Stomach (tissue), 9 donors: Measurements from ENCODE around the gene GNB5. TPM values are rescaled to one million over a fixed set of nuclear protein-coding genes. Genes with fewer than 3 reads are reported as not detected.

Experiments
- DNase-seq, 2 donors: peaks; one replicate each; pipeline versions ENCODE4 v3.0.0 to v3.0.0-alpha.2; 2013 to 2019
- H3K27ac ChIP-seq, 5 donors: fragments of 200-600 bp in 4 of 5; sonication (generic) in 4 of 5; one replicate each; pipeline ENCODE4 v1.5.1; 2013 to 2019; ENCODE audit warnings: mild to moderate bottlenecking in 1 of 5, moderate library complexity in 1 of 5
- H3K27me3 ChIP-seq, 3 donors: fragments of 200-600 bp; sonication (generic); one replicate each; pipeline ENCODE4 v1.5.1; 2017 to 2019; ENCODE audit warnings: mixed run types in 1 of 3
- H3K36me3 ChIP-seq, 4 donors: fragments of 200-600 bp; sonication (generic); 1 replicate in 3 of 4; 2 replicates in 1 of 4; pipeline ENCODE4 v1.5.1; 2016 to 2019
- H3K4me1 ChIP-seq, 4 donors: fragments of 200-600 bp; sonication (generic); one replicate each; pipeline ENCODE4 v1.5.1; 2016 to 2019
- H3K4me3 ChIP-seq, 4 donors: fragments of 200-600 bp; sonication (generic) in 3 of 4; one replicate each; pipeline ENCODE4 v1.5.1; 2016 to 2019; ENCODE audit warnings: mild to moderate bottlenecking in 1 of 4
- H3K9me3 ChIP-seq, 4 donors: fragments of 200-600 bp; sonication (generic); one replicate each; pipeline ENCODE4 v1.5.1; 2016 to 2019
- EP300 ChIP-seq: sonication (generic); formaldehyde crosslinking; IDR thresholded peaks from one replicate; pipeline ENCODE4 v1.6.1; 2017; ENCODE audit warnings: antibody characterized with exemption
- POLR2A ChIP-seq, 4 donors: fragments of 450-650 bp; IDR thresholded peaks; one replicate each; pipeline ENCODE4 v1.6.1; 2016; ENCODE audit warnings: antibody characterized with exemption in 4 of 4, control low read depth in 2 of 4, mild to moderate bottlenecking in 1 of 4, moderate library complexity in 1 of 4
- POLR2AphosphoS5 ChIP-seq, 3 donors: sonication (generic); formaldehyde crosslinking; IDR thresholded peaks; one replicate each; pipeline ENCODE4 v1.6.1; 2016; ENCODE audit warnings: antibody characterized with exemption in 3 of 3
- WGBS, 5 donors: extraction: QIAGEN DNeasy Blood & Tissue Kit in 3 of 5; methylation state at CpG; one replicate each; pipeline versions ENCODE4 v1.1.5 to v1.1.7; 2013 to 2018; 5-methylcytosine and 5-hydroxymethylcytosine counted together
- intact Hi-C: fragments of 100-400 bp; cut with DNase I; formaldehyde crosslinking; loops from one replicate; pipeline ENCODE4 v1.15.1; 2023; ENCODE audit warnings: low total_unique reads
- polyA plus RNA-seq, 3 donors: library from polyadenylated mRNA; stranded (reverse); fragments of 200-250 nt; gene quantifications; one replicate each; pipeline ENCODE4 v1.2.3, GENCODE V29; 2013
- total RNA-seq, 5 donors: library from RNA; depleted of rRNA; stranded (reverse); fragments of >200 nt; gene quantifications; one replicate each; pipeline versions ENCODE4 v1.1.0 to v1.2.3, GENCODE V29; 2014 to 2016
- TF ChIP-seq, protein P1 (sequence below), 7 experiments: fragments of 450-650 bp in 4 of 7; fragments of 200-600 bp in 3 of 7; sonication (generic) in 3 of 7; IDR thresholded peaks; one replicate each; pipeline ENCODE4 v1.5.1; 2016 to 2019; ENCODE audit warnings: antibody characterized with exemption in 7 of 7, control low read depth in 2 of 7, mild to moderate bottlenecking in 1 of 7
- donor health status: healthy with polysubstance abuse.
- donor health status: Bipolar disorder and iron deficiency.
- donor health status: healthy.

Gene GNB5
- total and polyA plus RNA-seq, 8 donors: 6.4 to 291 (median 12.7) TPM

DNA sequence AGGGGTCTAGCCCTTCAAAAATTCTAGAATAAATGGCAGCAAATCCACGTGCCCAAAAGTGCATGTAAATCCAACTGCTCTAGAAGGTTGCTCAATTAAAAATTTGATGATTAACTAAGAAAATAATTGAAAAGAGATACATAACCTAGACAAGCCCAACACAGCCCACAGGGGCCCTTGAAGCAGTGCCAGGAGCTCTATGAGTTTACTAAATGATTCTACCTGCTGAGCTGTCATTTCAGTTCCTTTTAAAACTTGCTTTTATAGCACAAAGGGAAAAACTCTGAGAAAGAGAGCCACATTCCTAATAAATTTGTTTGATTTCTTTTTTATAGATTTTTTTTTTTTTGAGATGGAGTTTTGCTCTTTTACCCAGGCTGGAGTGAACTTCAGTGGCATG lies 38.9 kb upstream of the GNB5 start:
- no peak for DNase-seq
- Histone ChIP-seq H3K4me1 (peaks cover 0 to 4% (median 0%) of the 10 kb centered on the region in 4 donors), H3K36me3 (peaks cover 0 to 51% (median 32%) of the 10 kb centered on the region in 4 donors), H3K27ac (peak overlapping the region in 1 of 5 donors; percentile 45), H3K27me3 (no peaks in the 10 kb centered on the region), H3K4me3 (no peak overlapping the region), H3K9me3 (no peaks in the 10 kb centered on the region)
- TF ChIP-seq EP300 (no peak), POLR2A (IDR thresholded peaks at IDR 0.05) (no peak), POLR2AphosphoS5 (IDR thresholded peaks at IDR 0.05) (no peak)
- TF ChIP-seq, protein P1, sequence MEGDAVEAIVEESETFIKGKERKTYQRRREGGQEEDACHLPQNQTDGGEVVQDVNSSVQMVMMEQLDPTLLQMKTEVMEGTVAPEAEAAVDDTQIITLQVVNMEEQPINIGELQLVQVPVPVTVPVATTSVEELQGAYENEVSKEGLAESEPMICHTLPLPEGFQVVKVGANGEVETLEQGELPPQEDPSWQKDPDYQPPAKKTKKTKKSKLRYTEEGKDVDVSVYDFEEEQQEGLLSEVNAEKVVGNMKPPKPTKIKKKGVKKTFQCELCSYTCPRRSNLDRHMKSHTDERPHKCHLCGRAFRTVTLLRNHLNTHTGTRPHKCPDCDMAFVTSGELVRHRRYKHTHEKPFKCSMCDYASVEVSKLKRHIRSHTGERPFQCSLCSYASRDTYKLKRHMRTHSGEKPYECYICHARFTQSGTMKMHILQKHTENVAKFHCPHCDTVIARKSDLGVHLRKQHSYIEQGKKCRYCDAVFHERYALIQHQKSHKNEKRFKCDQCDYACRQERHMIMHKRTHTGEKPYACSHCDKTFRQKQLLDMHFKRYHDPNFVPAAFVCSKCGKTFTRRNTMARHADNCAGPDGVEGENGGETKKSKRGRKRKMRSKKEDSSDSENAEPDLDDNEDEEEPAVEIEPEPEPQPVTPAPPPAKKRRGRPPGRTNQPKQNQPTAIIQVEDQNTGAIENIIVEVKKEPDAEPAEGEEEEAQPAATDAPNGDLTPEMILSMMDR (IDR thresholded peaks at IDR 0.05): no peak
- WGBS, 5 donors: 50 to 65% (median 60%) methylated on average over 1 of the region's 1 CpG
- intact Hi-C loops: no loop called here

DNA sequence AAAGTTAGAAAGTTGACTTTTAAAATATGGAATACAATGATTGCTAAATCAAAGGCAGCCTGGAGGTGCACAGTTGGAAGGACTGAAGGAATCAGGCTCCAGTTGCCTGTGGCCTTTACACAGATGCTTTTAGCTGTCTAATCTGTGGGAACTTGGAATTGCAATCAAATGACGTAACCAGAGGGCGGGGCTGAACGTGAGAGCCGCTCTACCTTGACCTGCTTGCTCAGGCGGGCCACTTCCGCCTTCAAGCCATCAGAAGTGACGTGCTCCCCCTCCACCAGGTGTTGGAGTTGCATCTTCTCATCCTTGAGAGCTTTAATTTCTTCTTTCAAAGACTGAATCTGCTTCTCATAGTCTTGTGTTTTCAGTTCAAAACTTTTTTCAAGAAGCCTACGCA lies 37.7 kb upstream of the GNB5 start:
- WGBS, 5 donors: 46 to 58% (median 51%) methylated on average over 8 of the region's 8 CpGs
- Histone ChIP-seq H3K27me3 (no peaks in the 10 kb centered on the region), H3K4me1 (peaks cover 0 to 4% (median 0%) of the 10 kb centered on the region in 4 donors), H3K4me3 (no peak overlapping the region), H3K36me3 (peaks cover 0 to 52% (median 33%) of the 10 kb centered on the region in 4 donors), H3K9me3 (no peaks in the 10 kb centered on the region), H3K27ac (peak overlapping the region in 2 of 5 donors; percentile 1 to 45)
- intact Hi-C loops: no loop called here
- TF ChIP-seq POLR2A (IDR thresholded peaks at IDR 0.05) (no peak), EP300 (no peak), POLR2AphosphoS5 (IDR thresholded peaks at IDR 0.05) (no peak)
- TF ChIP-seq, protein P1 (IDR thresholded peaks at IDR 0.05): no peak
- peak; percentile 58 to 85 for DNase-seq

DNA sequence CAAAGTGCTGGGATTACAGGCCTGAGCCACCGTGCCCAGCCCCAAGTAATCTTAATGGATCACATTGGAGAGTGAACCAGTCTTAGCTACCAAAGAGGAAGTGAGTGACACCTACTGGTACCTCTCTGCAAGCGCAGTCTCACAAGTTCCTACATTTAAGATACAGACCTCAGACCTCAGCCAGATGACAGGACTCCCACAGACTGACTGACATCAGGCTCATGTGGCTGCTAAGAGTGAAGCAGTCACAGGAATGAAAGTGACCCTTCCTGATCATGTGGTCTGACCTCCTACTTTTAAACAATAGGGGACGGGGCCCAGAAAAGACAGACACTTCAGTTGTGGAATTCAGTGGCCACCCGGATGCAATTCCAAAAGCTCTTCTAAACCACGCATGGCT lies 36.3 kb upstream of the GNB5 start:
- H3K27ac ChIP-seq: no peak overlapping the region
- intact Hi-C loops: no loop called here
- 52 to 67% (median 56%) methylated on average over 4 to 5 of the region's 5 CpGs for WGBS, 5 donors

DNA sequence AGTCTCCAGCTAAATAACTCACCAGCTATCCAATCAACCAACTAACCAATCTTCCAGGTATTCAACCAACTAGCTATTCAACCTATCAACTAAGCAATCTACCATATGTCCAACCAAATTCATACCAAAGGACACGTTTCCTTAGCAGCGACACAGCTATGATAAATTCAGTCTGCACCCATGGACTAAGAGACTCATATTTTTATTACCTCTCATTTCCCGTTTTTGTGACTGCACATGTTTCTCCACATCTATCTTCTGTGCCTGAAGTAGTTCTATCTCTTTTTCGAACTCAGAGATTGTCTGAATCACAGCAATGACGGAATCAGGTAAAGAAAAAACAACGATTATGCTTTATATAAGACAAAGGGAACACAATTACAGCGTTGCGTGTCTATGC lies 34.0 kb upstream of the GNB5 start:
- H3K36me3 ChIP-seq: peaks cover 3 to 72% (median 49%) of the 10 kb centered on the region in 4 donors
- intact Hi-C loops: no loop called here
- H3K4me1 ChIP-seq: no peaks in the 10 kb centered on the region
- no peak overlapping the region for H3K27ac ChIP-seq
- no peak for DNase-seq
- 88 to 94% (median 91%) methylated on average over 8 of the region's 8 CpGs for WGBS, 5 donors
- no peaks in the 10 kb centered on the region for H3K9me3 ChIP-seq
- TF ChIP-seq EP300 (no peak), POLR2A (IDR thresholded peaks at IDR 0.05) (no peak), POLR2AphosphoS5 (IDR thresholded peaks at IDR 0.05) (no peak)
- TF ChIP-seq, protein P1 (IDR thresholded peaks at IDR 0.05): no peak
- no peaks in the 10 kb centered on the region for H3K27me3 ChIP-seq
- no peak overlapping the region for H3K4me3 ChIP-seq

More for the DNA sequence above, 36.3 kb upstream of the GNB5 start:
- no peaks in the 10 kb centered on the region for H3K27me3 ChIP-seq
- no peaks in the 10 kb centered on the region for H3K9me3 ChIP-seq
- peak; percentile 61 to 91 for DNase-seq
- no peaks in the 10 kb centered on the region for H3K4me1 ChIP-seq
- TF ChIP-seq, protein P1 (IDR thresholded peaks at IDR 0.05): peak in 5 of 7 experiments; percentile 45 to 77 (median 75)
- TF ChIP-seq POLR2A (IDR thresholded peaks at IDR 0.05): no peak
- TF ChIP-seq POLR2AphosphoS5 (IDR thresholded peaks at IDR 0.05): peak in 1 of 3 donors; percentile 13
- H3K36me3 ChIP-seq: peaks cover 3 to 60% (median 43%) of the 10 kb centered on the region in 4 donors
- no peak overlapping the region for H3K4me3 ChIP-seq
